GM12878 (cell line): Measurements from ENCODE around the gene CHPF2. TPM values are rescaled to one million over a fixed set of nuclear protein-coding genes. Genes with fewer than 3 reads are reported as not detected.

ENCODE experiments used
- CEBPB ChIP-seq, 2 experiments: fragments of 150-350 bp in 1 of 2; IDR thresholded peaks; 2 replicates each; pipeline ENCODE4 v1.6.1; 2012 to 2014; ENCODE audit warnings: low read depth in 2 of 2, low read length in 2 of 2, borderline replicate concordance in 1 of 2, inconsistent platforms in 1 of 2
- CEBPZ ChIP-seq: fragments of 150-350 bp; IDR thresholded peaks from 2 replicates; pipeline ENCODE4 v1.6.1; 2016; ENCODE audit warnings: low read depth, low read length
- CREB1 ChIP-seq: IDR thresholded peaks from 2 replicates; pipeline ENCODE4 v1.6.1; 2012; ENCODE audit warnings: low read depth, mild to moderate bottlenecking, inconsistent platforms
- HCFC1 ChIP-seq: fragments of 150-350 bp; IDR thresholded peaks from 2 replicates; pipeline ENCODE4 v1.6.1; 2014; ENCODE audit warnings: low read length
- HSF1 ChIP-seq: fragments of 150-350 bp; IDR thresholded peaks from 2 replicates; pipeline ENCODE4 v1.6.1; 2014; ENCODE audit warnings: mild to moderate bottlenecking, low read depth, low read length
- PKNOX1 ChIP-seq: fragments of 450-650 bp; IDR thresholded peaks from 2 replicates; pipeline ENCODE4 v1.6.1; 2016; ENCODE audit warnings: mild to moderate bottlenecking
- SIX5 ChIP-seq: IDR thresholded peaks from 2 replicates; pipeline ENCODE4 v1.6.1; 2011; ENCODE audit warnings: mild to moderate bottlenecking, low read depth, low read length, moderate library complexity; ENCODE audit not compliant: severe bottlenecking
- SMC3 ChIP-seq: IDR thresholded peaks from 2 replicates; pipeline ENCODE4 v1.6.1; 2011; ENCODE audit warnings: low read length, improper control_type of control experiment, borderline replicate concordance
- SREBF2 ChIP-seq: IDR thresholded peaks from 2 replicates; pipeline ENCODE4 v1.6.1; 2012; ENCODE audit warnings: mild to moderate bottlenecking, low read length
- YBX1 ChIP-seq: fragments of 450-650 bp; IDR thresholded peaks from 2 replicates; pipeline ENCODE4 v1.6.1; 2016; ENCODE audit warnings: antibody characterized with exemption
- ZBTB11 ChIP-seq: fragments of 450-650 bp; formaldehyde crosslinking; IDR thresholded peaks from 2 replicates; pipeline ENCODE4 v1.5.0; 2022; ENCODE audit warnings: mild to moderate bottlenecking, missing genetic modification characterization
- polyA plus RNA-seq, 11 experiments: library from polyadenylated mRNA; depleted of rRNA in 4 of 11; unstranded in 6 of 11; stranded (reverse) in 5 of 11; fragments of >200 nt; fragmentation: Nextera tagmentation in 4 of 11; fragmentation: Illumina TruSeq in 1 of 11; extraction: Ambion mirVana in 4 of 11; extraction: Trizol in 1 of 11; gene quantifications; 1 replicate in 1 of 11; 2 replicates in 10 of 11; pipeline versions ENCODE4 v1.2.1 to v1.2.3, GENCODE V29; 2011 to 2016; ENCODE audit warnings: inconsistent platforms in 2 of 11, missing spikeins in 2 of 11, low read depth in 1 of 11
- total RNA-seq, 4 experiments: library from RNA; depleted of rRNA in 3 of 4; stranded (reverse); fragments of >200 nt in 3 of 4; fragmentation: Illumina TruSeq in 1 of 4; extraction: Trizol in 1 of 4; gene quantifications; 2 replicates each; pipeline versions ENCODE4 v1.2.1 to v1.2.3, GENCODE V29; 2013 to 2021

Gene CHPF2
- total and polyA plus RNA-seq, 10 of the 15 experiments (the other 5 are each of a cell fraction or from before 2014, with no cell fraction given): 0.23 to 33.1 (median 11.5) TPM

- TF ChIP-seq SREBF2 (no peak), ZBTB11 (no peak), YBX1 (no peak), SMC3 (no peak), CREB1 (no peak), SIX5 (no peak), HSF1 (no peak), CEBPB (IDR thresholded peaks at IDR 0.05; ENCODE audit: borderline replicate concordance in 1 of 2, low read depth in 2 of 2, low read length in 2 of 2) (no peak), HCFC1 (no peak), PKNOX1 (no peak), CEBPZ (no peak)
These were observed 19.6 kb downstream of the CHPF2 start (continued) for GRCh38 chr7:151251689-151252560.
